Epidermal melanocyte (primary cell): Measurements from ENCODE around the gene SPOCK2.

Source experiments
- DNase-seq: peaks from one replicate; pipeline ENCODE4 v3.0.0; 2011; ENCODE audit warnings: low spot score; ENCODE audit not compliant: insufficient read length

Gene SPOCK2

DNA sequence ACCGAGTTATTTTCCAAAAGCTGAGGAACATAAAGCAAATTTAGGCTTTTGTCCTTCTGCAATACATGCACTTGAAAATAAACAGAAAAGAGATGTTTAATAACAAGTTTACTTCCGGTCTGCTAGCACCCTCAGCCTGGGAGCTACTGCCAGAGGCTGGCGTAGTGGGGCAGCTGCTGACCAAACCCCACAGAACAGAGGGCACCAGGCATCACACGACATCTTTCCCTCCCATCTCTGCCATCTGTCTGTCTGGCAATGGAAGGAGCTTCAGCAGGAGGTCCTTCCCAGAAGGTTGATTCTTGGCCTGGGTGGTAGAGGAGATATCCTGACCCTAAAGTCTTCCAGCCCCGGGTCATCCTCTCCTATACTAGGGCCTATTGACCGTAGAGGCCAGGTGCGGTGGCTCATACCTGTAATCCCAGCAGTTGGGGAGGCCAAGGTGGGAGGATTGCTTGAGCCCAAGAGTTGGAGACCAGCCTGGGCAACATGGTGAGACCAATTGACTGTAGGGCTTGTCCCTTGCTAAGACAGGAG lies 76.3 kb downstream of the SPOCK2 start:
- no peak for DNase-seq

DNA sequence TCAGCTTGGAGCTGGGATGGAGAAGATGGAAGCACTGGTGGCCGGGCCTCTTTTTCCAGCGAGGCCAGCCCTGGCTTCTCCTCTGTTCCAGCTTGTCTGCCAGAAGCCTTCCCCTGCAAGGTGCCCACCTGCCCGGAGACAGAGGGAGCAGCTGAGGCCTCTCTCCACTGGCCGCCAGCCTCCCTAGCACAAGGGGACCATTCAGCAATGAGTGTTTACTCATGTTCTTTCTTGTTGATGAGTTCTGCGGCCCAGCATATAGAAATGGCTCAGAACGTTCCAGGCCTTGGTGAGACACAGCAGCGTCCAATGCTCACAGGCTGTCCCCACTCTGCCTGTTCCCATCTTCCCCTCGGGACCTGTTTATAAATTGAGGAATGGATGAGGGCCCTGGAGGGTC lies 76.9 kb downstream of the SPOCK2 start:
- no peak for DNase-seq

DNA sequence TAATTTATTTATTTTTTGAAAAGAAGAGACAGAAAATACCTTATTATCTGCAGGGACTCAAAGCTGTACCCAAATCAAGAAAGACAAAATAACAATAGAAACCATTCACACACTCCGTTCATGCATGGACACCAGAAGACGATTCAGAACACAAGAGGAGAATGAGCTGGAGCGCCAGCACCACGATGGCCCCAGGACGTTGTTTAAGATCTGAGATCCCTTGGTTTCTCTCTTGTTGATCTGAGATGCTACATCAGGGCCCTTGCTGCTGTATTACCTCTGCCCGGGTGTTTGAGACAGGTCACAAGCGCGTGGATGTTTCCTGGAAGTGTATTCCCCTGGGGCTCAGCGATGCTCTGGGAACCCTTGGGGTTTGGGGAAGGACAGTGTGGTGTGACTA lies 77.3 kb downstream of the SPOCK2 start:
- no peak for DNase-seq

DNA sequence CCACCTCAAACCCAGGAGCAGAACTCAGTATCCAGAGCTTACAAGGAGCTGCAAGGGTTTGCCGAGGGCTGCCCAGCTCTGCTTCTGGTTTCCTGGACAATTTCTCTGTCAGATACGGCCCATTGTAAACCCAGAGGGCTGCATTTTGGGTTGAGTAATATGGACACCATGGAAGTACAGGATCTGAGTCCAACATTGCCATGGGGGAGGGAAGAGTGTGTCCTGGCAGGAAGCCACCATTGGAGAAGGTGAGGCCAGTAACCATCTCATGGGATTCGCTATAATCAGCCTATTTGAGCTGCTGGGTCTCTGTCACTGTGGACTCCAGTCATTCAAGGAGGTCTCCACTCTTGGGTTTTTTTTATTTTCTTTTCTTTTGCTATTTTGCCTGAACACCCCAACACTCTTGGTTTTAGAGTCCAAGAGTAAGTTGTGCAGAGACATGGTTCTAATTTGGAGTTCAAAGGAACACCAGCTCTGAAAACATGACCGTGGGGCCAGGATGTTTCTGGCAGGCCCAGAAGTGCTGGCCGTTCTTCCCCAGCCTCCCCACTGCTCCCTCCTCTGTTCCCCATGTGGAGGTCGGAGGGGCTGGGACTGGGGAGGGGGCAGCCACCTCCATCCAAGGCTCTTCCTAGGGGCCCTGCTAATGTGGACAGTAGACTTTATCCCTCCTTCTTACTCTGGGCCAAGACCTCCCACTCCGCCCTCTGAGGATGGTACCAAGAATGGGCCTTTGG lies 77.9 kb downstream of the SPOCK2 start:
- no peak for DNase-seq

DNA sequence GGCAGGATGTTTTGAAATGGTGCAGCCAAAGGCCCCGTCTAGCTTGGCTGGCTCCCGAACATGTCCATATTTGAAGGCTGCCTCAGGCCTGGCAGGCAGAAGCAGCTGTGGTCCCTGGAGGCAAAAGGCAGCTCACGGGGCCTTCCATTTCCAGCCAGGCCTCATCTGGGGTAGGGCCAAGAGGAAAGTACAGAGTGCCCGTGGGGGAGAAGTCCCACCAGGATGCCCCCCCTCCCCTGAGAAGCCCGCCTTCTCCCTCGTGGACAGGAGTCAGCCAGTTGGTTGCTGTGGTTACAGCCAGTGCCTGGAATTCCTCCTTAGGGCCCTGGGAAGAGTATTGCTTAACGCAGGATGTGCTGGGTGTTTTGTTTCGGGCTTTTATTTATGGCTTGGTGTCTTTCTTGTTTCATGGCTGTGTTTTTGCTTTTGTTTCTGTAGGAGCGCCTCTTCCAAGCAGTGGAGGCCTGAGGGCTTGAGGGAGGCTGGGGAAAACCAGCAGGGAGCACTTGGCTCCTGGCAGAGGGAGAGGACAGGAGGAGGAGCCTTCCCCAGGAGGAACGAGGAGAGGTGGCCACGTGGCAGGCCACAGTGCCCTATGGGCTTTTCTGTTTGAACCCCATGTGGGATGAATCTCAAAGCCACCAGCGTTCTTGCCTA lies 78.8 kb downstream of the SPOCK2 start:
- peak; percentile 98 for DNase-seq

DNA sequence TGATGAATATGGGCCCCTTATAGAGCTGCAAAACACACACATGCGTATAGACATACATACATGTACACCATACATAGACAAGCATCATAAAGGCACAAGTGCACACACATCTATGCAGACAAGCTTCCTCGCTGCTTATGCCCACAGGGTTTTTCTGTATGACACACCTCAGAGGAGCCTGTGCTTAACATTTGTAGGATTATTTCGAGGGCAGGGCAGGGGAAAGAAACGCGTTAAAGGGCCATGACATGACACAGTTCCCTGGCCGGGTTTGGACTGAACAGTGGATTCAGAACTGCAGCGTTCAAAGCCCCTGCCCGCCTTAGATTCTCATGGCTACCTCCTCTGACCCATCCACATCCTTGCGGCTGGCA lies 79.3 kb downstream of the SPOCK2 start:
- no peak for DNase-seq
